GM20000 (cell line): ENCODE measurements around the gene CPE.
A peak's percentile ranks its signal among the peaks of the same experiment; 100 is the strongest.

Experiments used
- DNase-seq: peaks from one replicate; pipeline ENCODE4 v3.0.0; 2012; ENCODE audit warnings: low spot score
- TF ChIP-seq, protein P1 (sequence below): IDR thresholded peaks from 2 replicates; pipeline ENCODE4 v1.5.1; 2012; ENCODE audit warnings: mild to moderate bottlenecking, control low read depth; ENCODE audit errors: extremely low read depth, missing control alignments

Gene CPE

DNA sequence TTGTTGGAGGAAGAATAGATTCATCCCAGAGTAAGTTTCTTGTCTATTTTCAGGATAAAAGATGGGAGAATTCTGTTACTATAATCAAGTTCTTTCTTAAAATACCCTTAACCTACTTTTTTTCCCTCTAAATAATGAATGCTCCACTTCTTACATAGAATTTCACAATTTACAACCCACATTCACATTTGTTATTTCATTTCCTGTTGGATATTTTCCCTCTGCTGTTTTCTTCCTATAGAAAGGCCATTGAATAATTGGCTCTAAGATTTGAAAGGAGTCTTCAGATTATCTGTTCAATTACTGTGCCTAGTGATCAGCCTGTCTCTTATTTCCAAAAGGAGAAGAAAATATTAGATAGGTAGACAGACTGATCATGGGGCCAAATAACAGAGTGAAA lies 79.7 kb downstream of the CPE start:
- no peak for DNase-seq
- TF ChIP-seq, protein P1, sequence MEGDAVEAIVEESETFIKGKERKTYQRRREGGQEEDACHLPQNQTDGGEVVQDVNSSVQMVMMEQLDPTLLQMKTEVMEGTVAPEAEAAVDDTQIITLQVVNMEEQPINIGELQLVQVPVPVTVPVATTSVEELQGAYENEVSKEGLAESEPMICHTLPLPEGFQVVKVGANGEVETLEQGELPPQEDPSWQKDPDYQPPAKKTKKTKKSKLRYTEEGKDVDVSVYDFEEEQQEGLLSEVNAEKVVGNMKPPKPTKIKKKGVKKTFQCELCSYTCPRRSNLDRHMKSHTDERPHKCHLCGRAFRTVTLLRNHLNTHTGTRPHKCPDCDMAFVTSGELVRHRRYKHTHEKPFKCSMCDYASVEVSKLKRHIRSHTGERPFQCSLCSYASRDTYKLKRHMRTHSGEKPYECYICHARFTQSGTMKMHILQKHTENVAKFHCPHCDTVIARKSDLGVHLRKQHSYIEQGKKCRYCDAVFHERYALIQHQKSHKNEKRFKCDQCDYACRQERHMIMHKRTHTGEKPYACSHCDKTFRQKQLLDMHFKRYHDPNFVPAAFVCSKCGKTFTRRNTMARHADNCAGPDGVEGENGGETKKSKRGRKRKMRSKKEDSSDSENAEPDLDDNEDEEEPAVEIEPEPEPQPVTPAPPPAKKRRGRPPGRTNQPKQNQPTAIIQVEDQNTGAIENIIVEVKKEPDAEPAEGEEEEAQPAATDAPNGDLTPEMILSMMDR = no peak

DNA sequence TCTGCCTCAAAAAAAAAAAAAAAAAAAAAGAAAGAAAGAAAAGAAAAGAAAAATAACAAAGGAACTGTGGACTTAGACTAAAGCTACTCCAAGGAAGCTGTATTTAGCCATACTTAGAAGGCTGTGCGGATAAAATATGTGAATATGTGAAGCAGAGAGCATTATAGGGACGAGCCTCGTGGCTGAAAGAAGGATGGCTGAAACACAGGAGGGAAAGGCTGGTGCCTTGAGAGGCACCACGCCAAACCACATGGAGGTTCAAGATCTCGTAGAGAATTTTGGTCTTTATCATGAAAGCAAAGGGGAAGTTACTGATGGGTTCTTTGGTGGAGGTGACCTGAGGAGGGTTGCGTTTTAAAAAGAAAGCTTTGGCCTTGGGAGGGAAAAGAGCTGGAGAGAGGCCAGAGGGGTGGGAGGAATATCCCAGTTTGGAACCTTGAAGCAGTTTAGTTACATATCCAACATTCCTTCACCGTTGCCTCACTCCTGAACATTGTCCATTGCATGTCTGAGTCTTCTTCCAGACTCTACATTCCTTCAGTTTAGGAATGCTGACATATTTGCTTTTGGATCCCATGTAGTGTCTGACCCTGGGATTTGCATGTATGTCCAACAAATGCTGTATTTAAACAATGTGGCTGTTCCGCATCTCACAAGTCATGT lies 82.5 kb downstream of the CPE start:
- TF ChIP-seq, protein P1 = no peak
- no peak for DNase-seq

DNA sequence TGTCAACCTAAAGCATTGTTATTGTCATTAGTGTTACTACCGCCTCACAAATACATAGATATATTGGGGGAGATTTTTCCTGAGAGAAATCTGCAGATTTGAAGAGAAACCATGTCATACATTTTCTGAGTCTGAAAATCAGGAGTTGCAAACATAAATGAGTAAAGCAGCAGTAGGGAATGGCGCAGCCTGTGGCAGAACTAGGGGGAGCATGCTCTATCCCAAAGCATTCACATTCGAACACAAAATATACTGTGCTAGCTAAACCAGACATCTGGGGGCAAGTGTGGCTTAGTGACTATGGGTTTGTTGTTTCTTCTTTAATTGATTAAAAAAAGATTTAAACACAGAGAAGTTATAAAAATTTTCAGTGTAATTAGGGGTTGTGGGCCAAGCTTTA lies 83.2 kb downstream of the CPE start:
- no peak for DNase-seq
- TF ChIP-seq, protein P1 = no peak

DNA sequence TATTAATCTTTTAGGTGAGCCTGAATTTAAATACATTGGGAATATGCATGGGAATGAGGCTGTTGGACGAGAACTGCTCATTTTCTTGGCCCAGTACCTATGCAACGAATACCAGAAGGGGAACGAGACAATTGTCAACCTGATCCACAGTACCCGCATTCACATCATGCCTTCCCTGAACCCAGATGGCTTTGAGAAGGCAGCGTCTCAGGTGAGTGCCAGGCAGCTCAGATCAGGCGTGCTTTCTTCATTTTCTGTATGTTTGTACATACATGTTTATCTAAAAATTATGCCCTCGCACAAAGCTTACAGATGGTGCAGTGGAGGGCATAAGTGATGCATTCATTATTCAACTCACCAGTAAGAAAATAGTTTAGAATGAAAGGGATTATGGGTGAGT lies 85.6 kb downstream of the CPE start:
- TF ChIP-seq, protein P1 = no peak
- no peak for DNase-seq

DNA sequence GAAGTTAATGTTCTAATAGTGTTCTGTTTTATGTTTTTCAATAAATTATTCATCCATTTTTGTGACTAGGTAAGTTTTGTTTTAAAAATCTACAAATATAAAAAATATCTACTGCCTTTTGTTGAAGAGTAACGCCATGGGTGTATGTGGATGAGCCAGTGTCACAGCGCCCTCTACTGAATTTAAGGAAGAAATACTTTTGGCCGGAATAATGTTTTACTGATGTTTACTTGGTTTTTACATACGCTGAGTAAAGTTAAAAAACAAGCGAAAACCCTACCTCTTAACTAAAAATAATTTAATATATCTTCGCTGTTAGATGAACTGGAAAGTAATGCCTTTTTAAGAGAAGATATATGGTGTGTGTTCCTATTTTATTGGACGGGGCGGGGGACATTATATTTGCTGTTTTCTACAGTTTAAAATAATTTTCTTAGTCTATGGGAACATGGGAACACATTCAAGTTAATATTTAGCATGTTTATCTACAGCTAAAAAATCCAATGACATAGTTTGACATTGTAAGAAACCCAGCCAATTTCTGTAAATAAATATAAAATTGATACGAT lies 86.1 kb downstream of the CPE start:
- DNase-seq = peak; percentile 55
- TF ChIP-seq, protein P1 = peak; percentile 42

DNA sequence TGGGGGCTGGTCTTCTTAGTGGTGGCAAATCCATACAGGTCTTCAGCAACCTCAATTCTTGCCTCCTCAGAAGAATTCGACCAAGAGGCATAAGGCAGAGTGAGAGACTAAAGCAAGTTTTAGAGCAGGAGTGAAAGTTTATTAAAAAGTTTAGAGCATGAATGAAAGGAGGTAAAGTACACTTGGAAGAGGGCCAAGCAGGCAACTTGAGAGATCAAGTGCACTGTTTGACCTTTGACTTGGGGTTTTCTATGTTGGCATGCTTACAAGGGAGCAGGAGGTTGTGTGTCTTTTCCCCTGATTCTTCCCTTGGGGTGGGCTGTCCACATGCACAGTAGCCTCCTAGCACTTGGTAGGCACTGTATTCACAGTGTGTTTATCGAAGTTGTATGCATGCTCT lies 91.2 kb downstream of the CPE start:
- DNase-seq = no peak
- TF ChIP-seq, protein P1 = no peak

DNA sequence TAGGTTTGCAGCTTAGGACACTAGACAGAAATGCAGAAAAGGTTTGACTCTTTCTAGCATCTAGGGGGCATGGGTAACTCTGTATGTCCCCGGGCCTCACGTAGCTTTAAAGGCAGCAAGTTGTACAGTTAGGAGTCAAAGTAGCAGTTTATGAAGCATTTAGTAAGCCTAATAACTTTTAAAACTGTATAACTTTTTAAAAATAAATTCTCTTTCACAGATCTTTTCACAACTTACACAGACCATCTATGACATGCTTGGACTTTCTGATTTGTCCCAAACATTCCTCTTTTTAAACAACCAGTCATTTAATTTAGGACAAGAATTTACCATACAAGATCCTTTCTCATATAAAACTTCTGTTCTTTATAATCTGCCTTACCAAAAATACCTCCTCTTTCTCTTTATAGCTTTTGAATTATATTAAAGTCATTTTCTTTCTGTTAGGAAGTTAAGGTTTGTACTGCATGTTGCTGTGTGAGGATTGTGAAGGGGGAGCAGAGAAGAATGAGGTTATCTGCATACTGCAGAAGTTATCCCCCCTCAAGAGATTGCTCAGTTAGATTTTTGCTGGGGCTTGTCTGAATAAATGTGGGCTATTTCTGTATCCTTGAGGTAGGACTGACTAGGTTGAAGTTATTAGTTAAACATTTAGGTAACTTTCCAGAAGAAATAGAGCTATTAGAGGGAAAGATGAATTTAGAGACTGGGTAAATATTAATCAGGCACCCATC lies 94.3 kb downstream of the CPE start:
- TF ChIP-seq, protein P1 = no peak
- DNase-seq = no peak
